GM11168 (cell line): Measurements from ENCODE around the gene GLG1.
"Not testable (repeated sequence)": the region's sequence is repeated elsewhere in the genome, so short reads cannot be mapped to it uniquely, and the experiment has no call there.

Experiments
- in situ Hi-C: fragments of 300-500 bp; cut with MboI; formaldehyde crosslinking; loops from one replicate; pipeline ENCODE4 v1.12.0; 2022; ENCODE audit warnings: low sequenced_read_pairs; ENCODE audit not compliant: unreplicated experiment

The GLG1 gene

DNA sequence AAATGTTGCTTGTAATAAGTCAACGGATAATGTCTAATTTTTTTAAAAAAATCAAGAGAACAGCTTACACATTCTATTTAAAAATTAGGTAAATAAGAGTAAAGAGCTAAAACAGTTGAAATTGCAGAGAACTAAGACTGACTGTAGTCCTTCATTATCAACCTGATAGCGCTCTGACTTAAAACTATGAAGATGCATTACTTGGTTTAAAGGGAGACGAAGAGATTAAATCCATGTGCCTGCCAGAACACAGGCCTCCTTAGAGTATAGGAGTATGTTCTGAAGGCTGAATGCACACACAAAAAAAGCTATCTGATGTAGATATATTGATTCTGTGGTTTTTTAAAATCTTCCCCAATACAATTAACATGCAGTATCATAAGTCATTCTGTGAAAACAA is 28.5 kb downstream of the GLG1 start:
- in situ Hi-C loops, result no loop called here

DNA sequence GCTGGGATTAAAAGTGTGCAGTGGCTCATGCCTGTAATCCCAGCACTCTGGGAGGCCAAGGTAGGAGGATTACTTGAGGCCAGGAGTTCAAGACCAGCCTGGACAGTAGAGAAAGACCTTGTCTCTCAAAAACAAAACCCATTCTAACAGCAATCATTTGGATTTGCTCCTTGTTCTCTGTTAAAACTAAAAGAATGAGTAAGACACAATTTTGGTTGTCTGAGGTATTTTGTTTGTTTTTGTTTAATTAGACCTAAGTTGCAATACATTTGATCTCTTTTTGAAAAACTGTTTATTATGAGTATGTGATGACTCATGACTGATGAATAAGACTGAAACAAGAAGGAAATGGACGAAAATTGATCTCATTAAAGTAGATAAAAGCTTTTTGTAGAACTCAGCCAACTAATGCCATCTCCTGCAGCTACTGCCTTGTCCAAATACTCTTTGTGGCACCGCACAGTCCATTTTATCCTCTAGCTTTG is 29.0 kb downstream of the GLG1 start:
- in situ Hi-C loops, result no loop called here

GRCh38 chr16:74575807-74576643 is 30.9 kb downstream of the GLG1 start:
- in situ Hi-C loops, result no loop called here

DNA sequence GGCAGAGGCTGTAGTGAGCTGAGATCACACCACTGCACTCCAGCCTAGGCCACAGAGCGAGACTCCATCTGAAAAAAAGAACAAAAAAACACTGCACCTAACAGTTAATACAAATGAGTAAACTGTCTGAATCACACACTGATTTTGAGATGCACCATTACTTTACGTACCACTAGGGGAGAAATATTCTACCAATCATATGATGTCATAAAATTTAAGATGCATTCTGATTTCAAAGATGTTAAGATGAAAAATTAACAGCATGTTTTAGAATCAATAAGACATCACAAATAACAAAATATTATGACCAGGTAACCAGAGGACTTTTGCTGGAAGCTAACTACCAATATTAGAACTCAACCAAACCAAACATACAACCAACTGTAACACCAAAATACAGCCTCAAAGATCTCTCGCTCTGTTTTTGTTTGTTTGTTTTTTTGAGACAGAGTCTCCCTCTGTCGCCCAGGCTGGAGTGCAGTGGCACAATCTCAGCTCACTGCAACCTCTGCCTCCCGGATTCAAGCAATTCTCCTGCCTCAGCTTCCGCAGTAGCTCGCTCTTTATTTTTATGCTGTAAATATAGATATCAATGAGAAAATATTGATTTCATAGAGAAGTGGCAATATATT is 31.6 kb downstream of the GLG1 start:
- in situ Hi-C loops, result no loop called here

DNA sequence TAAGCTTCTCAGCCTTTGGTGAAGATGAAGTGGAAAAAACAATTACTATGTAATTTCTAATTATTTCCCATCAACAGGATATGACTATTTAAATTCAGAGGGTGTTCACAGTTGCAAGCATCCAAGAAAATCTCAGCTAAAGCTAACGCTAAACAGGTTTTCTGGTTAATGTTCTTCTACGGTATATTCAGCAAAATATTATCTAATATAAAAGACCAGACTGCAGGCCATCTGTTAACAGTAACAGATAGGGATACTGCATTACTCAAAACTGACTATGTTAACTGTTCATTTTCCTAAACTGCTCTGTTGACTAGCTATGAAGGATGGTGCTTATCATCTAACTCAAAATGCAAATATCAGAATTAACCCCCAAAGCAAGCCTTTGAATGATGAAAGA is 32.8 kb downstream of the GLG1 start:
- in situ Hi-C loops, result no loop called here

DNA sequence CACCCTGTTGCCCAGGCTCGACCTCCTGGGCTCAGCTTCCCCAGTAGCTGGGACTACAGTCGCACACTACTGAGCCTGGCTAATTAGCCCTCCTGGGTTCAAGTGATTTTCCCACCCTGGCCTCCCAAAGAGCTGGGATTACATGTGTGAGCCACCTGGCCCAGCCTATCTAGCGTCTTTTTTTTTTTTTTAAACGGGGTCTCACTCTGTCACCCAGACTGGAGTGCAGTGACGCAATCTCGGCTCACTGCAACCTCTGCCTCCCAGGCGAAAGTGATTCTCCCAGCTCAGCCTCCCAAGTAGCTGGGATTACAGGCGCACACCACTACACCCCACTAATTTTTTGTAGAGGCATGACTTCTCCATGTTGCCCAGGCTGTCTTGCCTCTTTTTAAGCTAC is 33.3 kb downstream of the GLG1 start:
- in situ Hi-C loops, result no loop called here

GRCh38 chr16:74570412-74571301 is 36.3 kb downstream of the GLG1 start:
- in situ Hi-C loops, result no loop called here

DNA sequence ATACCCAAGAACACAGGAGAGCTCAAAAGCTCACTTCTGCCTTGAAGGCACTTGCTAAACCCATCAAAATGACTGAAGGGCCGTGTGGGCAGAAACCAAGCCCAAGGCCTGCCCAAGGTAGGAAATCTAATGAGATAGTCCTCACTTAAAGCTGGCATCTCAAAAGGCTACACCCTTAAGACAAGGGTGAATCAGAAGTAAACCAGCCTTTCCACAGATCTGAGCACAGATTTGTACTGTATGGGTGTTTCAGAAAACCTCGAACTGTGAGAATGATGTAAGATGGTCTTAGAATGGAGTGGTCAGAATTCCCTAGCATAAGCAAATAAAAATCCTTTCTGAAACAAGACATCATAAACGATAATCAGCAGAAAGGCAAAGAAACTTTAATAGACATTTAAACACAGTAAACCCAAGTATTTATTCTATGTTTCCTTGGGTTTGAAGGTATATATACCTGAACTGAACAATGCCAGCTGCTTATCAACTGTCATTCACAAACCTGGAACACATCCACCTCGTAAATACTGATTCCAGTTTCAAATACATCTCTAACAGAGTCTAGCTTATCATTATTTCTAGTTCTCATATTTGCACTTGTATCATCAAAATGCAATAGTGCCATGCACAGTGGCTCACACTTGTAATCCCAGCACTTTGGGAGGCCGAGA is 37.8 kb downstream of the GLG1 start:
- in situ Hi-C loops, result no loop called here

DNA sequence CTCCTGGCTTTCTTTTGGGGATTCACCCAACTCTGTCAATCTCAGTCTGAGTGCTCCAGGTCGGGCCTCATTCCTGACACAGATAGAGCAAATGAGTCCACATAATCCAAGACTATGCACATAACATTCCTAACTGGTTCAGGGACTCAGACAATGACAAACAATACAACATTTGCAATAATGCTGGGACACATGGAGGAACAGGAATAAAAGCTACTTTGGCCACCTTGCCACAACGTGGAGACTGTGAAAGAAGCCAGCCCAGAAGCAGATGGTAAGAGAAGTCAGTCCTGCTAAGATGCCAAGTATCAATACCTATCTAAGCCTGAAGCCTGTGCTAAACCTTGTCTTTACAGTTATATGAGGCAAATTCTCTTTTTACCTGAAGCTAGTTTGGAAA is 39.0 kb downstream of the GLG1 start:
- in situ Hi-C loops, result no loop called here

GRCh38 chr16:74565378-74565777 is 41.5 kb downstream of the GLG1 start:
- in situ Hi-C loops, result no loop called here

DNA sequence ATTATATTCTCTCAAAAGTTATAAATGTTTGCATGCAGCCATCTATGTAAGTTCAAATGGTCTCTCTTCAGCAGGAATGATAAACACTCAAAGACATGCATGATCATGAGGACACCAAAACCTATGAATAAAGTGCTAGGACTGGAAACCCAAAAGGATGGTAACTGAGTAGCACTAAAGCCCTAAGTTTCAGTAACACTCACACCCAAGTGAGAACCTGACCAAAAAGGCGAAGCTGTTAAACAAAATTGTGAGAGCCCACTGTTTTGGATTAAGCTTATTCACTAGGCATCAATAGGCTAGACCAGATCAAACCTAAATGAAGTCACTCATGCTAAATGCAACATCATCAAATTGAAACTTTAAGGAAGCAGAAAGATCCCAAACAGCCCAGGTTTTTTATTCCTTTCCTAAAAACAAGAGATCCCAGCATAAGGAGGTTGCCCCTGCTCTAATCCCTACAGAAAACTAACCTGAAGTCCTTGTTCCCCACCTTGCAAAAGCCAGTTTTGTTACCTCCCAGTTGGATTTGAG is 42.4 kb downstream of the GLG1 start:
- in situ Hi-C loops, result no loop called here

DNA sequence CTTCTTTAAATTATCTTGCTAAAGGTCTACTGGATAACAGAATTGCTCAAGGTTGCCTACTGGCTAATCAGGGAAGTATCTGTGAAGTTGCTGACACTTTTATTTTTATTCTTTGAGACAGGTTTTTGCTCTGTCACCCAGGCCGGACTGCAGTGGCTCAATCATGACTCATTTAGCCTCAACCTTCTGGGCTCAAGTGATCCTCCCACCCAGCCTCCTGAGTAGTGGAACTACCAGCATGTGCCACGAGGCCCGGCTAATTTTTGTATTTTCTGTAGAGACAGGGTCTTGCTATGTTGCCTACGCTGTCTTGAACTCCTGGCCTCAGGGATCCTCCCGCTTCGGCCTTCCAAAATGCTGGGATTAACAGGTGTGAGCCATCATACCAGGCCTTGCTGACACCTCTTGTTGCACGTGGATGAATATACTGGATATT is 43.1 kb downstream of the GLG1 start:
- in situ Hi-C loops, result no loop called here

- in situ Hi-C loops, result no loop called here
These were observed 44.8 kb downstream of the GLG1 start for GRCh38 chr16:74562117-74562516.

- in situ Hi-C loops, result no loop called here
These were observed 45.3 kb downstream of the GLG1 start for GRCh38 chr16:74561626-74562025.

DNA sequence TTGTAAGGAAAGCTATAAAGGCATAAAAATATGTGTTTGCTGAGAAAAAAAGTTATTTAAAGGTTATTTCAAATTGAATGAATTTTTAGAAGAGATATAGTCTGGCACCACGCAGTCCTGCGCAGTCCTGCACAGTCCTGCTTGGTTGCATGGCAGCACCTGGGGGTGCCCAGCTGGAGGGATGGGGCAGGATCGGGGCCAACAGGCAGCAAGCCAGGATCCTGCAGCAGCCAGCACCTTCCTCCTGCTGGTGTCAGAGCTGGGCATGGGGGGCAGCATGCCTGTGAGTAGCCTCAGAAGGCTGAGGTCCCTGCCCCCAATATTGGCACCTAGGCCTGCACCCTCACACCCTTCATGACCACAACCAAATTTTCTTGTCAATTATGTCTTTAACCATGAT is 46.0 kb downstream of the GLG1 start:
- in situ Hi-C loops, result no loop called here

DNA sequence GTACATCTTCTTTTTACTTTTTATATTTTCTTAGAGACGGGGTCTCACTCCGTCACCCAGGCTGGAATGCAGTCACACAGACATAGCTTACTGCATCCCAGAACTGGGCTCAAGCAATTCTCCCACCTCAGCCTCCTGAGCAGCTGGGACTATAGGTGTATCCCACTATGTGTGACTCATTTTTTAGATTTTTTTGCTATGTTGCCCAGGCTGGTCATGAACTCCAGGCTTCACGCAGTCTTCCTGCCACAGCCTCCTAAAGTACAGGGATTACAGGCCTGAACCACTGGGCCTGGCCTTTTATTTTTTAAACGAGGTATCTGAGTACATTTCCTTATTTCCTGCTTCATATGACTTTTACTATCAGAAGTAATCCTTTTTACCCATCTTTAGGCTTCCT is 48.0 kb downstream of the GLG1 start:
- in situ Hi-C loops, result no loop called here

DNA sequence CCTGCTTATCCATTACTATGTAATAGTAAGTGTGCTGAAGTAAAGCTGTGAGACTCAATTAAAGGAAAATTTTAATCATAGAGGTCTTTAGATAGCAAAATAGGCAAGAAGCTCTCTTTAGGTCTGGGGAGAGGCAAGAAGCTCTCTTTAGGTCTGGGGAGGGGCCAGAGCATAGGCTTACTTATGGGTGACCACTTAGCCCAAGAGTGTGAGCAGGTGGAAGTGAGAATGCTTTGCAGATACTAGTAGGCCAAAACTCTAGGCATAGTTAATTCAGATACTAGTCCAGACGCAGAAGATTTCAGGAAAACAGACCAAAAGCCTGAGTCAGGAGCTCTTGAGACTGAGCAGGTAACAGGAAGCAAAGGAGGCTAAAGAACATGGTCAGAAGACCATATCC is 49.6 kb downstream of the GLG1 start:
- in situ Hi-C loops, result no loop called here

- in situ Hi-C loops, result no loop called here
These were observed 50.5 kb downstream of the GLG1 start for GRCh38 chr16:74556375-74556922.

DNA sequence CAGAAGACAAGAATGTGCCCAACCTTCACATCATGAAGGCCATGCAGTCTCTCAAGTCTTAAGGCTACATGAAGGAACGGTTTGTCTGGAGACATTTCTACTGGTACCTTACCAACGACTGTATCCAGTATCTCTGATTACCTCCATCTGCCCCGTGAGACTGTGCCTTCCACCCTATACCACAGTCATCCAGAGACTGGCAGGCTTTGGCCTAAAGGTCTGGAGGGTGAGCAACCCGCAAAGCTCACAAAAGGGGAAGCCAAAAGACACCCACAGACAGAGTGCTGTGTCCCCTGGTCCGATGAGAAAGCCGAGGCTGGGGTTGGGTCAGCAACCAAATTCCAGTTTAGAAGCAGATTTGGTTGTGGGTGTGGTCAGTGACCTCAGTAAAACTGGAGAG is 54.6 kb downstream of the GLG1 start:
- in situ Hi-C loops, result not testable (repeated sequence)
